HUES64 (cell line): Measurements from ENCODE around the gene TPRN.

ENCODE experiments used
- H3K27ac ChIP-seq: 2 replicates; pipeline ENCODE4 v1.7.0; 2013; ENCODE audit warnings: low read depth, low read length, inconsistent platforms
- H3K27me3 ChIP-seq: 2 replicates; pipeline ENCODE4 v1.6.1; 2013; ENCODE audit warnings: mild to moderate bottlenecking, low read length; ENCODE audit not compliant: insufficient read depth
- H3K36me3 ChIP-seq: 2 replicates; pipeline ENCODE4 v1.6.1; 2013; ENCODE audit warnings: mild to moderate bottlenecking, low read length; ENCODE audit not compliant: insufficient read depth
- H3K4me1 ChIP-seq: 2 replicates; pipeline ENCODE4 v1.6.1; 2013; ENCODE audit warnings: mild to moderate bottlenecking, low read length, moderate library complexity; ENCODE audit not compliant: insufficient read depth
- H3K4me3 ChIP-seq: 2 replicates; pipeline ENCODE4 v1.5.1; 2013; ENCODE audit warnings: mild to moderate bottlenecking, low read length, moderate library complexity
- H3K9ac ChIP-seq: 2 replicates; pipeline ENCODE4 v1.6.1; 2013; ENCODE audit warnings: mild to moderate bottlenecking, low read depth, low read length
- H3K9me3 ChIP-seq: 2 replicates; pipeline ENCODE4 v1.6.1; 2013; ENCODE audit warnings: low read depth, low read length; ENCODE audit not compliant: insufficient read depth
- WGBS: fragments of 150-250, 120-280 bp; methylation state at CpG from one replicate; pipeline ENCODE4 v1.1.7; 2013; ENCODE audit warnings: missing lambda C conversion rate; 5-methylcytosine and 5-hydroxymethylcytosine counted together

Gene TPRN

GRCh38 chr9:137180491-137180890 is 20.1 kb downstream of the TPRN start:
- Histone ChIP-seq H3K27ac (no peak overlapping the region), H3K9ac (no peak overlapping the region), H3K4me3 (no peak overlapping the region), H3K9me3 (no peaks in the 10 kb centered on the region), H3K27me3 (peaks cover 5% of the 10 kb centered on the region; the same call in 1 of the 2 replicates), H3K36me3 (peaks cover 42% of the 10 kb centered on the region), H3K4me1 (no peaks in the 10 kb centered on the region)
- 95% methylated on average over 20 of the region's 20 CpGs for WGBS

- 95% methylated on average over 17 of the region's 17 CpGs for WGBS
- no peak overlapping the region for H3K9ac ChIP-seq
- H3K9me3 ChIP-seq: no peaks in the 10 kb centered on the region
- peaks cover 35% of the 10 kb centered on the region for H3K36me3 ChIP-seq
- no peak overlapping the region for H3K27ac ChIP-seq
- H3K4me3 ChIP-seq: no peak overlapping the region
- peaks cover 11% of the 10 kb centered on the region; the same call in 1 of the 2 replicates for H3K27me3 ChIP-seq
- H3K4me1 ChIP-seq: no peaks in the 10 kb centered on the region
These were observed 20.8 kb downstream of the TPRN start for GRCh38 chr9:137179761-137180160.

DNA sequence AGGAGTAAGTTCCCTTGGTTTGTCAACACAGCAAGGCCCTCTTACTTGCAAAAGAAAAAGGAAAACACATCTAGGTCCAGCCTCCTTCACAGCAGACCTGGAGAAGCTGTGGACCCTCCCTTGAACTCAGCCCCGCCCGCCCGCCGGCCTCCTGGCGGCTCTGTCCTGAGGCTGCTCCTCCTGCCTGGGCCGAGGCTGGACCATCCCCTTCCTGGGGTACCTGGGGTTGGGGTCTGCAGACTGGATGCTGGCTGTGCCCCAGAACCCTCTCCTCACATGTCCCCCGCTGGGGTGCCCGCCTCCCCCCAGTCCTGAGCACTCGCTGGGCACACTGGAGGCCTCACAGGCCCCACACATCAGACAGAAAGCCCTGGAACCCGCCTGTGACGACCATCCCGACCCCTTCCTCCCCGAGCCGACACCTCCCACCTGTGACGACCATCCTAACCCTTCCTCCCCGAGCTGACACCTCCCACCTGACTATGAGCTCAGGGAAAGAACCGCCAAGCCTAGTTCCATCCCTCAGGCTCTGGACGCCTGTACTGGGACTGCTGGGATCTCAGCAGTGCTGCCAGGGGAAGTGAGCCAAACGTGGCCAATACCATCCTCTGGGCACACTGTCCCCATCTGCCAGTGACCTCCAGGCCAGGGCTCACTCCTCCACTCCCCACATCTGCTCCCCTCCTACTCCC is 21.5 kb downstream of the TPRN start:
- H3K4me3 ChIP-seq: no peak overlapping the region
- no peak overlapping the region for H3K27ac ChIP-seq
- H3K27me3 ChIP-seq: peaks cover 16% of the 10 kb centered on the region
- H3K36me3 ChIP-seq: peaks cover 31% of the 10 kb centered on the region
- 92% methylated on average over 19 of the region's 19 CpGs for WGBS
- H3K9me3 ChIP-seq: no peaks in the 10 kb centered on the region
- no peaks in the 10 kb centered on the region for H3K4me1 ChIP-seq
- no peak overlapping the region for H3K9ac ChIP-seq

GRCh38 chr9:137178201-137178938 is 22.2 kb downstream of the TPRN start:
- Histone ChIP-seq H3K27ac (no peak overlapping the region), H3K27me3 (peaks cover 24% of the 10 kb centered on the region), H3K9me3 (no peaks in the 10 kb centered on the region), H3K36me3 (peaks cover 23% of the 10 kb centered on the region), H3K4me3 (no peak overlapping the region), H3K9ac (no peak overlapping the region), H3K4me1 (no peaks in the 10 kb centered on the region)
- WGBS: 93% methylated on average over 23 of the region's 23 CpGs

GRCh38 chr9:137176302-137177182 is 24.0 kb downstream of the TPRN start:
- WGBS: 61% methylated on average over 17 of the region's 17 CpGs
- H3K36me3 ChIP-seq: peaks cover 14% of the 10 kb centered on the region
- H3K27ac ChIP-seq: no peak overlapping the region
- no peak overlapping the region for H3K9ac ChIP-seq
- no peaks in the 10 kb centered on the region for H3K9me3 ChIP-seq
- H3K4me3 ChIP-seq: no peak overlapping the region
- H3K4me1 ChIP-seq: no peaks in the 10 kb centered on the region
- peaks cover 37% of the 10 kb centered on the region for H3K27me3 ChIP-seq

DNA sequence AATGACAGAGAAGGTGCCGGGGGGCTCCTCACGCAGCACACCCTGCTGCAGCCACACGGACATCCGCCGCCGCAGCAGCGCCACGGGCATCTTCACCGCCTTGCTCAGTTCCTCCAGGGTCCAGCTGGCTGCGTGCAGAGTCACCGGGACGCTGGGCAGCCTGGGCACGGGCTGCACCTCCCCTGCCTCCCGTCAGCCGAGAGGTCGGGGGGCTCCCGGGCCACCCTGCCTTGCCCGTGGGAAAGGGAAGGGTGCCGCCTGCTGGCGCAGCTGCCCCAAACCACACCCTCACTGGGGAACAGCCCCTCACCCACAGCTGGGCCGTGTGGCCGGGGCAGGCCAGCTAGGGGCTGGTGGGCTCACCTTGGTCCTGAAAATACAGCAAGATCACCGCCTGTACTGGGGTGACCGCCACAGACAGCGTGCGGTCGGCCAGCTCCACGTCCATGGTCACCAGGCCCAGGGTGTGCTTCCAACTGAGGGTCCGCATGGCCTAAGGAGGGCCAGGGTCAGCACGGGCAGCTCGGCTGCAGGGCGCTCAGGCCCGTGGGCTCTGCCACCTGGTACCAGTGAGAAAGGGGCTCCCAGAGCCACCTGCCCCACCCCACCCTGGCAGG is 25.1 kb downstream of the TPRN start:
- peaks cover 48% of the 10 kb centered on the region for H3K27me3 ChIP-seq
- WGBS: 39% methylated on average over 33 of the region's 33 CpGs
- H3K4me3 ChIP-seq: no peak overlapping the region
- H3K4me1 ChIP-seq: no peaks in the 10 kb centered on the region
- H3K27ac ChIP-seq: no peak overlapping the region
- no peak overlapping the region for H3K9ac ChIP-seq
- H3K9me3 ChIP-seq: no peaks in the 10 kb centered on the region
- H3K36me3 ChIP-seq: peaks cover 10% of the 10 kb centered on the region

DNA sequence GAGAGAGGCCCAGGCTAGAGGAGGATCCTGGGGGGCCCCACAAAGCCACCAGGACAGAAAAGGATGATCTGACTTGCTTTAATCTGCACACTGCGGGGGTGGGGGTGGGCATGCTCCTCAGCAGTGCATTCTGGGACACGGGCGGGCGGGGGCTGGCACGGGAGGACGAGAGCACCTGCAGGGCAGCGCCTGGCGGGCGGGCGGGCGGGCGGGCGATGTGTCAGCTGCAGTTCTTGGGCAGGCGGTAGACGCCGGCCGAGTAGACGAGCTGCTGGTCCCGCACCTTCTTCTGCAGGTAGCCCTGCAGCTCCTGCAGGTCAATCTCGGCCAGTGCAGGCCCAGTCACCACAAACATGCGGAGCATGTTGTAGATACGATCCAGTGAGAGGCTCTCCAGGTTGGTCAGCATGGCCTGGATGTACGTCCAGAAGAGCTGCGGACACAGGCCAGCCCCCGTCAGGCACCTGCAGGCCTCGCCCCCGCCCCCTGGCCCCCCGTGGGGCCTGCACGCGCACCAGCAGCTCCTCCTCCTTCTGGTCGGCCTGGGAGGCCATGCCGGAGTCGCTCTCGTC is 25.7 kb downstream of the TPRN start:
- no peaks in the 10 kb centered on the region for H3K4me1 ChIP-seq
- H3K9ac ChIP-seq: no peak overlapping the region
- no peak overlapping the region for H3K4me3 ChIP-seq
- H3K27me3 ChIP-seq: peaks cover 54% of the 10 kb centered on the region
- no peak overlapping the region for H3K27ac ChIP-seq
- no peaks in the 10 kb centered on the region for H3K9me3 ChIP-seq
- 16% methylated on average over 34 of the region's 34 CpGs for WGBS
- peaks cover 5% of the 10 kb centered on the region for H3K36me3 ChIP-seq

DNA sequence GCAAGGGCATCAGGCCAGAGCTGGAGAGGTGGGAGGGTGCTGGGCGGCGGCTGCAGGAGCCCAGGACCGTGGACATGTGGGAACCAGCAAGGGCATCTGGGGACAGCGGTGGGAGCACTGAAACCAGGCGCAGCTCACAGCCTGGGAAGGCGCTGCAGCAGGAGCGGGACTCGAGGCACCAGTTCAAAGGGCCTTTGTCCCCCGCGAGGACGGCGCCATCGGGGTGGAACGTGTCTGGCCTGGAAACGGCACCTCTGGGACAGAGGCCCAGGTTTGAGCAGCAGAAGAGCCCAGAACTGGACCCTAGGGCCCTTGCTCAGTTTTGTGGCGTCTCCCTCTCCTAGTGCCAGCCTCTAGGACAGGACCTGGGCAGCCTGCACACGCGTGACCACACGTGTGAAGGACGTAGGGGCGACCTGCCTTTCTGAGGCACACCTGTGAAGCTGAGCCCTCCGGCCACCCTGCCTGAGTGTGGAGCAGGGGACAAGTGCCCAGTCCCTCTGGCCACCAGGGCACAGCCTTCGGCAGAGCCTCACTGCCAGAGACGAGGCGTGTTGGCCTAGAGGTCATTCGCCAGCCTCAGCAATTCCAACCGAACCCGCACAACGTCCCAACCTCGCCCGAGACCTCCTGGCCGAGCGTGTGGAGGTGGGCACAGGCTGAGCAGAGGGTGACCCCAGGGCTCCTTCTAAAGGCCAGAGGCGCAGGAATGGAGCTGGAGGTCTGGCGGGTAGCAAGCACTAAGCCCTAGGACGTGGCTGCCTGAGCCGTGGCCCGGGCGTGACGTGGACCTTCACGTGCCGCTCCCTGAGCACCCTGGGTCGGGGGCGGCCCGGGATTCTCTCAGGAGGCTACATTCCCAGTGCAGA is 26.5 kb downstream of the TPRN start:
- H3K4me1 ChIP-seq: no peaks in the 10 kb centered on the region
- 88% methylated on average over 45 of the region's 45 CpGs for WGBS
- H3K36me3 ChIP-seq: peaks cover 4% of the 10 kb centered on the region; the same call in 1 of the 2 replicates
- no peak overlapping the region for H3K27ac ChIP-seq
- H3K9ac ChIP-seq: no peak overlapping the region; the same call in 1 of the 2 replicates
- H3K4me3 ChIP-seq: no peak overlapping the region
- no peaks in the 10 kb centered on the region for H3K9me3 ChIP-seq
- peaks cover 62% of the 10 kb centered on the region for H3K27me3 ChIP-seq

DNA sequence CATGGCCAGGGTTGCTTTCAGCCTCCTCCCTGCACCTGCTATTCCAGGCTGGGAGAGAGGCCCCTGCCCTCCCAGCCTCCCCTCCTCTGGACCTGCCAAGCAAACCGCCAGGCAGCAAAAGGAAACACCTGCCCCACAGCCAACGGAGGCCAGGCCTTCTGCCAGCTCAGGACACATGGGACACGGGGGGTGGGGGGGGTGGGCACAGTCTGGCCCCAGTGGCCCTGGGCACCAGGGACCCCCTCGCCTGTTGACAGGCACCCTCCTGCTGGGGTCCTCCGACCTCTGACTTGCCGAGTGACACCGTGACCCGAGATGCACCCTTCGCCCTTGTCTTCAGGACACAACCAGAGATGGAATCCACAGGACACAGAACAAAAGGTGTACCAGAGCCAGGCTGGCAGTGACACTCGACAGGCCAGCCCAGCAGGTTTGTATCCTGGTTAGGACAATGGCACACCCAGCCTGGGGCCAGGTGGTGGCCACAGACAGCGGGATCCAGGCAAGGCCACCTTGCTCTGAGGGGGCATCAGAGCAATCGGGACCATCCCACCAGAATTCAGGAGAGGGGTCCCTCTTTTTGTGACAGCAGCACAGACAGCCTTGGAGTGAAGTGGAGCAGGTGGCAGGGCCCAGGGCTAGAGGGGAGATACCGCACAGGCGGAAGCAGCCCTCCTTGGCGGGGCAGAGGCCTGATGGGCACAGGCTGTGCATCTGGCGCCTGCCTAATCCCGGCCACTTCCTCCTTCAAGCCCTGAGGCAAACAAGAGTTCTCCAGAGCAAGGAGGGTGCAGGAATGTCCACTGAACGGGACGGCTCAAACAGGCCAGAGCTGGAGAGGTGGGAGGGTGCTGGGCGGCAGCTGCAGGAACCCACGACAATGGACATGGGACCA is 27.4 kb downstream of the TPRN start:
- peaks cover 4% of the 10 kb centered on the region; the same call in 1 of the 2 replicates for H3K36me3 ChIP-seq
- H3K27ac ChIP-seq: no peak overlapping the region
- H3K9ac ChIP-seq: no peak overlapping the region
- 86% methylated on average over 21 of the region's 21 CpGs for WGBS
- no peaks in the 10 kb centered on the region for H3K9me3 ChIP-seq
- no peaks in the 10 kb centered on the region for H3K4me1 ChIP-seq
- peaks cover 71% of the 10 kb centered on the region for H3K27me3 ChIP-seq
- H3K4me3 ChIP-seq: no peak overlapping the region
